Measurements from ENCODE around the gene COL17A1. TPM values are rescaled to one million over a fixed set of nuclear protein-coding genes. Genes with fewer than 3 reads are reported as not detected.

The COL17A1 gene
- total and polyA plus RNA-seq, 9 of the 15 experiments (the other 6 are each of a cell fraction or from before 2014, with no cell fraction given): not detected

- TF ChIP-seq CEBPZ (IDR thresholded peaks at IDR 0.05; ENCODE audit: borderline replicate concordance, low read depth, low read length): no peak
- no peak for TF ChIP-seq TEAD1 (CRISPR knock-in tag; IDR thresholded peaks at IDR 0.05)
- no peak for TF ChIP-seq MCM3 (IDR thresholded peaks at IDR 0.05)
- no peak for TF ChIP-seq EP300 (IDR thresholded peaks at IDR 0.05; ENCODE audit: low read length)
- no peak for TF ChIP-seq NFRKB (IDR thresholded peaks at IDR 0.05; ENCODE audit: low read depth)
- 0 out of 2 replicates have a peak, but pooled peaks have one; percentile 4 for TF ChIP-seq LCOR (CRISPR knock-in tag; IDR thresholded peaks at IDR 0.05)
- TF ChIP-seq ZNF12 (CRISPR knock-in tag; IDR thresholded peaks at IDR 0.05): no peak
- TF ChIP-seq MYBL2 (IDR thresholded peaks at IDR 0.05; ENCODE audit: low read depth): no peak
- no peak for TF ChIP-seq MYBL2 (CRISPR knock-in tag; IDR thresholded peaks at IDR 0.05; ENCODE audit: borderline replicate concordance)
- TF ChIP-seq BDP1 (IDR thresholded peaks at IDR 0.05; ENCODE audit: insufficient read depth, insufficient read length): no peak
- no peak for TF ChIP-seq ETV1 (tag; conservative IDR thresholded peaks at IDR 0.05; ENCODE audit: low read depth)
- TF ChIP-seq NFE2L1 (tag; IDR thresholded peaks at IDR 0.05; ENCODE audit: borderline replicate concordance, low read depth): no peak
- TF ChIP-seq ETV6 (IDR thresholded peaks at IDR 0.05; ENCODE audit: borderline replicate concordance in 1 of 2, low read depth in 2 of 2, low read length in 1 of 2): no peak
- TF ChIP-seq ETV6 (CRISPR knock-in tag; IDR thresholded peaks at IDR 0.05; ENCODE audit: borderline replicate concordance): no peak
- TF ChIP-seq, protein P1, sequence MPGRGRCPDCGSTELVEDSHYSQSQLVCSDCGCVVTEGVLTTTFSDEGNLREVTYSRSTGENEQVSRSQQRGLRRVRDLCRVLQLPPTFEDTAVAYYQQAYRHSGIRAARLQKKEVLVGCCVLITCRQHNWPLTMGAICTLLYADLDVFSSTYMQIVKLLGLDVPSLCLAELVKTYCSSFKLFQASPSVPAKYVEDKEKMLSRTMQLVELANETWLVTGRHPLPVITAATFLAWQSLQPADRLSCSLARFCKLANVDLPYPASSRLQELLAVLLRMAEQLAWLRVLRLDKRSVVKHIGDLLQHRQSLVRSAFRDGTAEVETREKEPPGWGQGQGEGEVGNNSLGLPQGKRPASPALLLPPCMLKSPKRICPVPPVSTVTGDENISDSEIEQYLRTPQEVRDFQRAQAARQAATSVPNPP (IDR thresholded peaks at IDR 0.05; ENCODE audit: borderline replicate concordance, insufficient read depth, insufficient read length): no peak
- no peak for TF ChIP-seq ZNF212 (CRISPR knock-in tag; IDR thresholded peaks at IDR 0.05)
- TF ChIP-seq, protein P2, sequence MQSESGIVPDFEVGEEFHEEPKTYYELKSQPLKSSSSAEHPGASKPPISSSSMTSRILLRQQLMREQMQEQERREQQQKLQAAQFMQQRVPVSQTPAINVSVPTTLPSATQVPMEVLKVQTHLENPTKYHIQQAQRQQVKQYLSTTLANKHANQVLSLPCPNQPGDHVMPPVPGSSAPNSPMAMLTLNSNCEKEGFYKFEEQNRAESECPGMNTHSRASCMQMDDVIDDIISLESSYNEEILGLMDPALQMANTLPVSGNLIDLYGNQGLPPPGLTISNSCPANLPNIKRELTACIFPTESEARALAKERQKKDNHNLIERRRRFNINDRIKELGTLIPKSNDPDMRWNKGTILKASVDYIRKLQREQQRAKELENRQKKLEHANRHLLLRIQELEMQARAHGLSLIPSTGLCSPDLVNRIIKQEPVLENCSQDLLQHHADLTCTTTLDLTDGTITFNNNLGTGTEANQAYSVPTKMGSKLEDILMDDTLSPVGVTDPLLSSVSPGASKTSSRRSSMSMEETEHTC (IDR thresholded peaks at IDR 0.05): no peak
- no peak for TF ChIP-seq ARHGAP35 (IDR thresholded peaks at IDR 0.05; ENCODE audit: partially characterized antibody)
- no peak for TF ChIP-seq ARID1B (IDR thresholded peaks at IDR 0.05)
These were observed 35.3 kb upstream of the COL17A1 start (continued) for GRCh38 chr10:104120903-104121484.
